CD4-positive, alpha-beta T cell (primary cell): ENCODE data around the gene CLDN24. TPM values are rescaled to one million over a fixed set of nuclear protein-coding genes. Genes with fewer than 3 reads are reported as not detected.

Experiments used
- ATAC-seq: fragments of 200-7000 bp; cut with Tn5 transposase; one replicate; pipeline ENCODE4 v1.10.0; 2022; ENCODE audit warnings: mild to moderate bottlenecking; ENCODE audit not compliant: poor library complexity
- CTCF ChIA-PET: fragments of 350-600 bp; sonication (Branson Sonifier 250); formaldehyde crosslinking; loops from one replicate; lab custom pipeline; 2021; ENCODE audit warnings: antibody characterized with exemption, inconsistent platforms; lab: Charles Lee
- POLR2A ChIA-PET: fragments of 350-600 bp; sonication (Branson Sonifier 250); formaldehyde crosslinking; loops from one replicate; lab custom pipeline; 2021; ENCODE audit warnings: antibody characterized with exemption, inconsistent platforms; lab: Charles Lee
- DNase-seq, 14 experiments: peaks; one replicate each; pipeline ENCODE4 v3.0.0-alpha.2; 2013 to 2020; ENCODE audit warnings: mixed read lengths in 2 of 14
- H3K27ac ChIP-seq, 2 donors: one replicate each; pipeline versions ENCODE4 v1.5.1 to v1.7.0; 2013; ENCODE audit warnings: low read length in 2 of 2, low read depth in 1 of 2, mild to moderate bottlenecking in 1 of 2
- H3K27me3 ChIP-seq, 2 experiments: 1 replicate in 1 of 2; 2 replicates in 1 of 2; pipeline versions ENCODE4 v1.6.1 to v1.7.0; 2013; ENCODE audit warnings: low read length in 2 of 2, control low read depth in 1 of 2, mild to moderate bottlenecking in 1 of 2, moderate library complexity in 1 of 2; ENCODE audit not compliant: insufficient read depth in 2 of 2, control insufficient read depth in 1 of 2
- H3K36me3 ChIP-seq: one replicate; pipeline ENCODE4 v1.6.1; 2013; ENCODE audit warnings: low read length, control low read depth; ENCODE audit not compliant: insufficient read depth
- H3K4me1 ChIP-seq: one replicate; pipeline ENCODE4 v1.6.1; 2013; ENCODE audit warnings: low read length, control low read depth; ENCODE audit not compliant: insufficient read depth
- H3K4me3 ChIP-seq: one replicate; pipeline ENCODE4 v1.5.1; 2013; ENCODE audit warnings: mild to moderate bottlenecking, low read length, moderate library complexity
- H3K9me3 ChIP-seq, 2 experiments: 1 replicate in 1 of 2; 2 replicates in 1 of 2; pipeline versions ENCODE4 v1.6.1 to v1.7.0; 2013; ENCODE audit warnings: low read length in 2 of 2, mild to moderate bottlenecking in 2 of 2, control low read depth in 1 of 2, moderate library complexity in 1 of 2; ENCODE audit not compliant: control insufficient read depth in 1 of 2, insufficient read depth in 1 of 2
- H3K27ac Mint-ChIP-seq: one replicate; pipeline ENCODE4 v1.8.0; 2020; ENCODE audit warnings: mixed read lengths
- H3K27me3 Mint-ChIP-seq: one replicate; pipeline ENCODE4 v1.8.0; 2021; ENCODE audit warnings: mixed read lengths
- H3K36me3 Mint-ChIP-seq: one replicate; pipeline ENCODE4 v1.8.0; 2021; ENCODE audit warnings: low read depth, mixed read lengths
- H3K4me1 Mint-ChIP-seq: one replicate; pipeline ENCODE4 v1.8.0; 2021; ENCODE audit warnings: low read depth, mixed read lengths
- H3K4me3 Mint-ChIP-seq: one replicate; pipeline ENCODE4 v1.8.0; 2020; ENCODE audit warnings: mild to moderate bottlenecking, mixed read lengths
- H3K9me3 Mint-ChIP-seq: one replicate; pipeline ENCODE4 v1.8.0; 2020; ENCODE audit warnings: mixed read lengths
- intact Hi-C, 2 experiments: fragments of 100-400 bp; cut with DNase I in 1 of 2; cut with micrococcal nuclease in 1 of 2; formaldehyde crosslinking; loops; one replicate each; pipeline versions ENCODE4 v1.15.1 to v1.9.0; 2023 to 2025; cut with DNase I, micrococcal nuclease
- total RNA-seq, 174 experiments: library from RNA in 2 of 174; stranded (reverse) in 2 of 174; gene quantifications; one replicate each; pipeline ENCODE4 v1.2.3 and lab custom pipeline; 2021 to 2026
- TF ChIP-seq, protein P1 (sequence below): fragments of 200-600 bp; IDR thresholded peaks from one replicate; pipeline ENCODE4 v1.8.0; 2022; ENCODE audit warnings: antibody characterized with exemption, mild to moderate bottlenecking

Gene CLDN24
- total RNA-seq, 2 experiments from 2014 or later = not detected

GRCh38 chr4:183332447-183332846 is 10.2 kb upstream of the CLDN24 start:
- ChIA-PET CTCF (no interaction called here), POLR2A (no interaction called here)
- Histone ChIP-seq H3K36me3 (no peaks in the 10 kb centered on the region), H3K9me3 (no peaks in the 10 kb centered on the region), H3K27ac (no peak overlapping the region), H3K27me3 (peaks cover 0 to 4% of the 10 kb centered on the region in 2 experiments), H3K4me1 (no peaks in the 10 kb centered on the region), H3K4me3 (no peak overlapping the region)
- no peak for ATAC-seq
- intact Hi-C loops = no loop called here
- TF ChIP-seq, protein P1, sequence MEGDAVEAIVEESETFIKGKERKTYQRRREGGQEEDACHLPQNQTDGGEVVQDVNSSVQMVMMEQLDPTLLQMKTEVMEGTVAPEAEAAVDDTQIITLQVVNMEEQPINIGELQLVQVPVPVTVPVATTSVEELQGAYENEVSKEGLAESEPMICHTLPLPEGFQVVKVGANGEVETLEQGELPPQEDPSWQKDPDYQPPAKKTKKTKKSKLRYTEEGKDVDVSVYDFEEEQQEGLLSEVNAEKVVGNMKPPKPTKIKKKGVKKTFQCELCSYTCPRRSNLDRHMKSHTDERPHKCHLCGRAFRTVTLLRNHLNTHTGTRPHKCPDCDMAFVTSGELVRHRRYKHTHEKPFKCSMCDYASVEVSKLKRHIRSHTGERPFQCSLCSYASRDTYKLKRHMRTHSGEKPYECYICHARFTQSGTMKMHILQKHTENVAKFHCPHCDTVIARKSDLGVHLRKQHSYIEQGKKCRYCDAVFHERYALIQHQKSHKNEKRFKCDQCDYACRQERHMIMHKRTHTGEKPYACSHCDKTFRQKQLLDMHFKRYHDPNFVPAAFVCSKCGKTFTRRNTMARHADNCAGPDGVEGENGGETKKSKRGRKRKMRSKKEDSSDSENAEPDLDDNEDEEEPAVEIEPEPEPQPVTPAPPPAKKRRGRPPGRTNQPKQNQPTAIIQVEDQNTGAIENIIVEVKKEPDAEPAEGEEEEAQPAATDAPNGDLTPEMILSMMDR = no peak
- H3K27me3 Mint-ChIP-seq = peaks cover 25% of the 10 kb centered on the region
- H3K4me3 Mint-ChIP-seq = no peak overlapping the region
- H3K36me3 Mint-ChIP-seq = no peaks in the 10 kb centered on the region
- no peak overlapping the region for H3K27ac Mint-ChIP-seq
- no peak for DNase-seq
- H3K4me1 Mint-ChIP-seq = no peaks in the 10 kb centered on the region
- no peaks in the 10 kb centered on the region for H3K9me3 Mint-ChIP-seq

- Histone ChIP-seq H3K27me3 (peaks cover 0 to 4% of the 10 kb centered on the region in 2 experiments), H3K4me1 (no peaks in the 10 kb centered on the region), H3K36me3 (no peaks in the 10 kb centered on the region), H3K27ac (no peak overlapping the region), H3K4me3 (no peak overlapping the region), H3K9me3 (no peaks in the 10 kb centered on the region)
- Mint-ChIP-seq H3K9me3 (no peaks in the 10 kb centered on the region), H3K4me3 (no peak overlapping the region), H3K27me3 (peaks cover 33% of the 10 kb centered on the region), H3K4me1 (no peaks in the 10 kb centered on the region), H3K36me3 (no peaks in the 10 kb centered on the region), H3K27ac (no peak overlapping the region)
- ATAC-seq = no peak
- TF ChIP-seq, protein P1 = no peak
- DNase-seq = no peak
- CTCF ChIA-PET = no interaction called here
- POLR2A ChIA-PET = no interaction called here
- intact Hi-C loops = no loop called here
Observed at GRCh38 chr4:183330841-183331240, 8.6 kb upstream of the CLDN24 start.

GRCh38 chr4:183329954-183330742 is 7.9 kb upstream of the CLDN24 start:
- Mint-ChIP-seq H3K4me1 (no peaks in the 10 kb centered on the region), H3K27me3 (peaks cover 33% of the 10 kb centered on the region), H3K36me3 (no peaks in the 10 kb centered on the region), H3K27ac (no peak overlapping the region), H3K9me3 (no peaks in the 10 kb centered on the region), H3K4me3 (no peak overlapping the region)
- Histone ChIP-seq H3K27ac (no peak overlapping the region), H3K4me3 (no peak overlapping the region), H3K27me3 (peaks cover 0 to 4% of the 10 kb centered on the region in 2 experiments), H3K4me1 (no peaks in the 10 kb centered on the region), H3K36me3 (no peaks in the 10 kb centered on the region), H3K9me3 (no peaks in the 10 kb centered on the region)
- no peak for ATAC-seq
- TF ChIP-seq, protein P1 = no peak
- intact Hi-C loops = no loop called here
- DNase-seq = no peak
- ChIA-PET CTCF (no interaction called here), POLR2A (no interaction called here)
